Panc1 (cell line): ENCODE results near the gene BAD. TPM values are rescaled to one million over a fixed set of nuclear protein-coding genes. Genes with fewer than 3 reads are reported as not detected.
"Not testable (repeated sequence)": the region's sequence is repeated elsewhere in the genome, so short reads cannot be mapped to it uniquely, and the experiment has no call there.

Experiments used
- ATAC-seq: fragments of 200-7000 bp; cut with Tn5 transposase; 2 replicates; pipeline ENCODE4 v1.9.1; 2020; ENCODE audit warnings: mild to moderate bottlenecking, moderate library complexity
- BruUV-seq: library from RNA; stranded (reverse); fragments of 400-500 nt; replicated peaks from 2 replicates; lab custom pipeline; 2021; lab: Mats Ljungman, UMichigan
- CTCF ChIA-PET: fragments of 300-600 bp; sonication (Branson Sonifier 250); formaldehyde crosslinking; loops from one replicate; lab custom pipeline; 2022; ENCODE audit warnings: antibody characterized with exemption; lab: Charles Lee
- POLR2A ChIA-PET: fragments of 300-600 bp; sonication (Branson Sonifier 250); formaldehyde crosslinking; loops from one replicate; lab custom pipeline; 2022; ENCODE audit warnings: antibody characterized with exemption; lab: Charles Lee
- DNase-seq: peaks from one replicate; pipeline ENCODE4 v3.0.0-alpha.2; 2010; ENCODE audit warnings: low read depth, low spot score
- H3K27ac ChIP-seq: 2 replicates; pipeline ENCODE4 v1.5.1; 2011; ENCODE audit warnings: mild to moderate bottlenecking, low read length, inconsistent platforms
- H3K27me3 ChIP-seq: fragments of 200-500 bp; sonication (Bioruptor generic); 2 replicates; pipeline ENCODE4 v1.6.0; 2014; ENCODE audit warnings: low read length, inconsistent platforms; ENCODE audit not compliant: control insufficient read depth, insufficient read depth
- H3K36me3 ChIP-seq: fragments of 200-500 bp; sonication (Bioruptor generic); 2 replicates; pipeline ENCODE4 v1.5.1; 2014; ENCODE audit warnings: inconsistent platforms, mild to moderate bottlenecking, low read length, moderate library complexity; ENCODE audit not compliant: control insufficient read depth, insufficient read depth
- H3K4me1 ChIP-seq: 2 replicates; pipeline ENCODE4 v1.5.1; 2011; ENCODE audit warnings: inconsistent platforms, mild to moderate bottlenecking, low read length, moderate library complexity; ENCODE audit not compliant: control insufficient read depth, insufficient read depth
- H3K4me3 ChIP-seq, 2 experiments: 2 replicates each; pipeline ENCODE4 v1.5.1; 2011 to 2012; ENCODE audit warnings: low read depth in 2 of 2, low read length in 2 of 2, mild to moderate bottlenecking in 2 of 2, inconsistent platforms in 1 of 2, moderate library complexity in 1 of 2
- H3K9me3 ChIP-seq: fragments of 200-500 bp; sonication (Bioruptor generic); 2 replicates; pipeline ENCODE4 v1.5.1; 2014; ENCODE audit warnings: low read depth, mild to moderate bottlenecking, inconsistent platforms, low read length, moderate library complexity; ENCODE audit not compliant: control insufficient read depth, insufficient read depth
- CTCF ChIP-seq: fragments of 450-650 bp; IDR thresholded peaks from 2 replicates; pipeline ENCODE4 v1.5.1; 2017; ENCODE audit warnings: mild to moderate bottlenecking
- REST ChIP-seq, 2 experiments: IDR thresholded peaks; 2 replicates each; pipeline ENCODE4 v1.6.1; 2011 to 2012; ENCODE audit warnings: low read depth in 2 of 2, control low read depth in 1 of 2, low read length in 1 of 2, mild to moderate bottlenecking in 1 of 2, moderate library complexity in 1 of 2; ENCODE audit not compliant: insufficient read depth in 1 of 2
- TCF7L2 ChIP-seq: IDR thresholded peaks from 2 replicates; pipeline ENCODE4 v1.6.1; 2011; ENCODE audit warnings: mild to moderate bottlenecking, low read depth, low read length, inconsistent platforms
- in situ Hi-C: cut with HindIII; loops from 2 replicates; pipeline ENCODE4 v1.10.0; 2016; ENCODE audit warnings: low sequenced_read_pairs, low pct_unique_long_range_greater_than_20kb
- intact Hi-C: fragments of 100-400 bp; cut with micrococcal nuclease; formaldehyde crosslinking; loops from one replicate; pipeline ENCODE4 v1.10.0; 2022; ENCODE audit not compliant: unreplicated experiment
- total RNA-seq: library from RNA; stranded (reverse); gene quantifications from one replicate; pipeline ENCODE4 v1.2.1, GENCODE V29; 2021; ENCODE audit not compliant: unreplicated experiment

The BAD gene
- total RNA-seq, 1 experiment from 2014 or later = 77.7 TPM

GRCh38 chr11:64324692-64325469 lies 40.4 kb upstream of the BAD start:
- intact Hi-C loops (no loop called here), in situ Hi-C loops (no loop called here)
- CTCF ChIA-PET = interaction anchor here (0.7 to 1.0 kb wide), 3 partner anchors 24 to 32 kb away, joined by 3 to 7 read pairs (median 4); no protein-coding TSS in a partner anchor
- Histone ChIP-seq H3K27ac (no peak overlapping the region), H3K9me3 (no peaks in the 10 kb centered on the region), H3K4me1 (peaks cover 32% of the 10 kb centered on the region), H3K4me3 (no peak overlapping the region), H3K27me3 (no peaks in the 10 kb centered on the region), H3K36me3 (no peaks in the 10 kb centered on the region)
- no peak for DNase-seq
- POLR2A ChIA-PET = no interaction called here
- TF ChIP-seq CTCF (no peak), TCF7L2 (no peak)
- BruUV-seq = no TSS peak
- no peak for ATAC-seq

- H3K27me3 ChIP-seq, H3K9me3 ChIP-seq, H3K27ac ChIP-seq, CTCF ChIA-PET, intact Hi-C loops, H3K36me3 ChIP-seq, BruUV-seq, POLR2A ChIA-PET, H3K4me3 ChIP-seq, DNase-seq, in situ Hi-C loops: not testable (repeated sequence)
- ATAC-seq = peak; percentile 14
- H3K4me1 ChIP-seq = peaks cover 34% of the 10 kb centered on the region
These were observed 39.5 kb upstream of the BAD start for GRCh38 chr11:64323984-64324383.

- H3K27ac ChIP-seq = no peak overlapping the region
These were observed 38.9 kb upstream of the BAD start for GRCh38 chr11:64323373-64323772.

More at GRCh38 chr11:64323373-64323772, 38.9 kb upstream of the BAD start:
- ATAC-seq (peak; percentile 26; the same call in 1 of the 2 replicates), DNase-seq (no peak)
- in situ Hi-C loops (no loop called here), intact Hi-C loops (no loop called here)
- Histone ChIP-seq H3K9me3 (no peaks in the 10 kb centered on the region), H3K4me3 (no peak overlapping the region), H3K27me3 (no peaks in the 10 kb centered on the region), H3K4me1 (peaks cover 36% of the 10 kb centered on the region), H3K36me3 (no peaks in the 10 kb centered on the region)
- POLR2A ChIA-PET = interaction anchor here (0.6 to 0.8 kb wide), 2 partner anchors 8 to 19 kb away, joined by 3 to 4 read pairs; no protein-coding TSS in a partner anchor
- no peak for TF ChIP-seq REST (IDR thresholded peaks at IDR 0.05; ENCODE audit: insufficient read depth in 1 of 2, low read depth in 2 of 2, low read length in 1 of 2)
- BruUV-seq = no TSS peak
- CTCF ChIA-PET = interaction anchor here (0.9 kb wide), 1 partner anchor 8 kb away, joined by 4 read pairs; no protein-coding TSS in a partner anchor
